ENCODE measurements around the gene DNAH17. TPM values are rescaled to one million over a fixed set of nuclear protein-coding genes. Genes with fewer than 3 reads are reported as not detected.

The DNAH17 gene
- total RNA-seq, 1 experiment from 2014 or later = 0.69 TPM

- ATAC-seq (no peak), DNase-seq (ENCODE audit: low read depth, low spot score) (no peak)
- H3K27ac ChIP-seq (ENCODE audit: low read depth, low read length) = no peak overlapping the region
- no peak overlapping the region for H2AFZ ChIP-seq (ENCODE audit: low read depth, low read length, poor library complexity, severe bottlenecking)
- CTCF ChIA-PET = no interaction called here
- no peaks in the 10 kb centered on the region for H3K9me3 ChIP-seq (ENCODE audit: control insufficient read depth in 1 of 2, insufficient read depth in 1 of 2, low read depth in 1 of 2, low read length in 2 of 2)
- H3K36me3 ChIP-seq (ENCODE audit: control insufficient read depth in 1 of 2, insufficient read depth in 2 of 2, low read length in 2 of 2) = peaks cover 27 to 37% of the 10 kb centered on the region in 2 experiments; a peak in 3 of 4 replicates
- H3K4me2 ChIP-seq (ENCODE audit: low read length) = no peak overlapping the region
- peaks cover 13 to 22% of the 10 kb centered on the region in 2 experiments for H3K4me1 ChIP-seq (ENCODE audit: control insufficient read depth in 1 of 2, insufficient read depth in 2 of 2, low read length in 2 of 2)
- no peak overlapping the region for H3K4me3 ChIP-seq (replicated peaks in 1 of 2; ENCODE audit: low read depth in 1 of 2, low read length in 2 of 2)
- TF ChIP-seq FOSL1 (IDR thresholded peaks at IDR 0.05; ENCODE audit: low read depth) (no peak), EGR1 (IDR thresholded peaks at IDR 0.05; ENCODE audit: low read depth) (no peak), REST (IDR thresholded peaks at IDR 0.05; ENCODE audit: low read depth) (no peak), ZFX (IDR thresholded peaks at IDR 0.05) (no peak), POLR2AphosphoS5 (IDR thresholded peaks at IDR 0.05; ENCODE audit: low read depth, low read length) (no peak), RAD21 (IDR thresholded peaks at IDR 0.05; ENCODE audit: low read depth) (no peak), ELF1 (IDR thresholded peaks at IDR 0.05; ENCODE audit: borderline replicate concordance, low read depth) (no peak), SRF (IDR thresholded peaks at IDR 0.05; ENCODE audit: low read depth) (no peak), ATF3 (IDR thresholded peaks at IDR 0.05) (no peak)
- H3K27me3 ChIP-seq (ENCODE audit: insufficient read depth, low read length) = no peaks in the 10 kb centered on the region
- no peak overlapping the region for H3K9ac ChIP-seq (ENCODE audit: low read length)
- POLR2A ChIA-PET = interaction anchor here (0.7 kb wide), 1 partner anchor 24 kb away, joined by 3 read pairs; no protein-coding TSS in a partner anchor
- no TSS peak for BruUV-seq (replicated peaks)
- intact Hi-C loops (cut with micrococcal nuclease) = no loop called here
- H3K9me2 ChIP-seq (ENCODE audit: insufficient read depth) = no peaks in the 10 kb centered on the region
- RAD21 ChIA-PET (ENCODE audit: low non-redundant PET in 1 of 2, low total read pairs in 2 of 2, uncharacterized antibody in 2 of 2, unreplicated experiment in 2 of 2) = no interaction called here
- peaks cover 5% of the 10 kb centered on the region; the same call in 1 of the 2 replicates for H4K20me1 ChIP-seq (ENCODE audit: insufficient read depth)
- peaks cover 52% of the 10 kb centered on the region for H3K79me2 ChIP-seq (ENCODE audit: insufficient read depth, low read length)
Measured at GRCh38 chr17:78406396-78406795, 170.8 kb downstream of the DNAH17 start.

Measured in HCT116 (cell line).